OCI-LY3 (cell line): ENCODE results near the gene S100A6.

Experiments
- H2AFZ ChIP-seq: fragments of 200-600, 300-600 bp; shearing (Covaris generic); 2 replicates; pipeline ENCODE4 v1.6.0; 2014; ENCODE audit warnings: antibody characterized with exemption, low read depth, low read length
- H3K27ac ChIP-seq: fragments of 200-600, 300-600 bp; sonication (generic); 2 replicates; pipeline ENCODE4 v1.5.1; 2014; ENCODE audit warnings: mild to moderate bottlenecking, low read length, moderate library complexity, mixed read lengths
- H3K27me3 ChIP-seq: fragments of 200-600, 300-600 bp; sonication (generic); 2 replicates; pipeline ENCODE4 v1.6.1; 2014; ENCODE audit warnings: low read depth, low read length, mixed read lengths
- H3K36me3 ChIP-seq: fragments of 200-600, 300-600 bp; sonication (generic); replicated peaks from 2 replicates; pipeline ENCODE3; 2014; ENCODE audit warnings: low read depth, low read length, mixed read lengths
- H3K4me1 ChIP-seq: fragments of 300-600, 200-600 bp; sonication (generic); 2 replicates; pipeline ENCODE4 v1.6.1; 2014; ENCODE audit warnings: low read length, mixed read lengths
- H3K4me2 ChIP-seq: fragments of 200-600, 300-600 bp; sonication (generic); 2 replicates; pipeline ENCODE4 v1.6.1; 2014; ENCODE audit warnings: low read length, mixed read lengths
- H3K4me3 ChIP-seq: fragments of 300-600, 200-600 bp; sonication (generic); 2 replicates; pipeline ENCODE4 v1.5.1; 2014; ENCODE audit warnings: antibody characterized with exemption, mild to moderate bottlenecking, low read length, moderate library complexity
- H3K79me2 ChIP-seq: fragments of 300-600, 200-600 bp; shearing (Covaris generic); 2 replicates; pipeline ENCODE4 v1.6.1; 2014; ENCODE audit warnings: mild to moderate bottlenecking, low read length, mixed read lengths
- H3K9ac ChIP-seq: fragments of 300-600, 200-600 bp; shearing (Covaris generic); 2 replicates; pipeline ENCODE4 v1.6.0; 2014; ENCODE audit warnings: mild to moderate bottlenecking, low read length, moderate library complexity
- H3K9me3 ChIP-seq: fragments of 200-600, 300-600 bp; shearing (Covaris generic); 2 replicates; pipeline ENCODE4 v1.6.1; 2014; ENCODE audit warnings: low read length, mixed read lengths; ENCODE audit not compliant: insufficient read depth
- H4K20me1 ChIP-seq: fragments of 200-600, 300-600 bp; sonication (generic); 2 replicates; pipeline ENCODE4 v1.6.1; 2016; ENCODE audit warnings: low read length, mixed read lengths; ENCODE audit not compliant: insufficient read depth
- CTCF ChIP-seq: fragments of 200-600, 300-600 bp; sonication (generic); IDR thresholded peaks from 2 replicates; pipeline ENCODE4 v1.5.1; 2014; ENCODE audit warnings: antibody characterized with exemption, low read length, low read depth
- EZH2phosphoT487 ChIP-seq: fragments of 200-600 bp; shearing (Covaris generic); IDR thresholded peaks from 2 replicates; pipeline ENCODE4 v1.6.1; 2018; ENCODE audit warnings: antibody characterized with exemption, mixed run types, low read depth

The S100A6 gene

DNA sequence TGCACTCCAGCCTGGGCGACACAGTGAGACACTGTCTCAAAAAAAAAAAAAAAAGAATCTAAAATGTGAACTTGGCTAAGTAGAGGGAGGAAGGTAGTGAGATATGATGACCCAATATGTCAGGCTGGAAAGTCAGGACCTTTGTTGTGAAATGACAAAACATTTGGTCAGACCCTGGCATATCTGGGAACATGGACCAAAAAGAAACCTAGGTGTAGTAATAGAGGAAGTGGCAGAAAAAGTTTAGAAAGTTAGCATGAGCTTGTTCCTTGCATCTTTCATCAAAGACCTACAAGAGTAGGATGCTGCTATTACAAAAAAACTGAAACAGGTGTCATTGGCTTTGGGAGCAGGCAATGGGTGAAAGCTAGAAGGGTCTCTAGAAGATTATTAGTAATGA is 20.6 kb upstream of the S100A6 start:
- Histone ChIP-seq H2AFZ (no peak overlapping the region), H4K20me1 (no peaks in the 10 kb centered on the region), H3K9ac (no peak overlapping the region), H3K36me3 (no peaks in the 10 kb centered on the region), H3K4me3 (no peak overlapping the region), H3K27me3 (no peaks in the 10 kb centered on the region), H3K4me2 (no peak overlapping the region), H3K79me2 (no peaks in the 10 kb centered on the region), H3K27ac (no peak overlapping the region), H3K4me1 (peaks cover 6% of the 10 kb centered on the region), H3K9me3 (no peaks in the 10 kb centered on the region)
- TF ChIP-seq CTCF = no peak
- no peak for TF ChIP-seq EZH2phosphoT487

GRCh38 chr1:153553830-153554541 is 18.2 kb upstream of the S100A6 start:
- no peak overlapping the region for H3K4me3 ChIP-seq
- no peaks in the 10 kb centered on the region for H3K27me3 ChIP-seq
- no peaks in the 10 kb centered on the region for H3K36me3 ChIP-seq
- H3K9ac ChIP-seq = no peak overlapping the region
- peaks cover 15% of the 10 kb centered on the region for H3K4me1 ChIP-seq
- no peak overlapping the region for H3K4me2 ChIP-seq
- H3K27ac ChIP-seq = no peak overlapping the region
- no peaks in the 10 kb centered on the region for H3K79me2 ChIP-seq
- no peaks in the 10 kb centered on the region for H3K9me3 ChIP-seq
- no peaks in the 10 kb centered on the region for H4K20me1 ChIP-seq
- TF ChIP-seq CTCF = no peak
- TF ChIP-seq EZH2phosphoT487 = no peak
- no peak overlapping the region for H2AFZ ChIP-seq

GRCh38 chr1:153553096-153553495 is 17.3 kb upstream of the S100A6 start:
- Histone ChIP-seq H3K9me3 (no peaks in the 10 kb centered on the region), H3K4me3 (no peak overlapping the region), H3K27ac (no peak overlapping the region), H3K9ac (no peak overlapping the region), H2AFZ (no peak overlapping the region), H3K79me2 (no peaks in the 10 kb centered on the region), H3K27me3 (no peaks in the 10 kb centered on the region), H3K4me2 (no peak overlapping the region), H3K4me1 (peaks cover 15% of the 10 kb centered on the region), H3K36me3 (no peaks in the 10 kb centered on the region), H4K20me1 (no peaks in the 10 kb centered on the region)
- no peak for TF ChIP-seq EZH2phosphoT487
- no peak for TF ChIP-seq CTCF

- no peaks in the 10 kb centered on the region for H4K20me1 ChIP-seq
- H3K27ac ChIP-seq = no peak overlapping the region
- no peaks in the 10 kb centered on the region for H3K27me3 ChIP-seq
- H3K4me3 ChIP-seq = no peak overlapping the region
- H3K9me3 ChIP-seq = no peaks in the 10 kb centered on the region
- no peak overlapping the region for H2AFZ ChIP-seq
- no peak overlapping the region for H3K4me2 ChIP-seq
- no peak overlapping the region for H3K9ac ChIP-seq
- H3K36me3 ChIP-seq = no peaks in the 10 kb centered on the region
- TF ChIP-seq EZH2phosphoT487 (no peak), CTCF (no peak)
- H3K4me1 ChIP-seq = peaks cover 15% of the 10 kb centered on the region
- H3K79me2 ChIP-seq = no peaks in the 10 kb centered on the region
These were observed 16.5 kb upstream of the S100A6 start for GRCh38 chr1:153552335-153552734.
